IMR-90 (cell line): ENCODE measurements around the gene PRRG1. TPM values are rescaled to one million over a fixed set of nuclear protein-coding genes. Genes with fewer than 3 reads are reported as not detected.
"Not testable (repeated sequence)": the region's sequence is repeated elsewhere in the genome, so short reads cannot be mapped to it uniquely, and the experiment has no call there.

Experiments
- ATAC-seq: fragments of 200-7000 bp; cut with Tn5 transposase; 2 replicates; pipeline ENCODE4 v1.9.1; 2020; ENCODE audit warnings: low read depth, mild to moderate bottlenecking, moderate library complexity
- BruUV-seq: library from RNA; stranded (reverse); fragments of 400-500 nt; replicated peaks from 2 replicates; lab custom pipeline; 2021; lab: Mats Ljungman, UMichigan
- CTCF ChIA-PET: fragments of 300-600 bp; formaldehyde crosslinking; extraction: SDS; loops from one replicate; lab custom pipeline; 2021; ENCODE audit warnings: antibody characterized with exemption; lab: Yijun Ruan, JAX
- POLR2A ChIA-PET: fragments of 300-600 bp; sonication (Branson Sonifier 250); formaldehyde crosslinking; loops from one replicate; lab custom pipeline; 2022; ENCODE audit warnings: antibody characterized with exemption; ENCODE audit not compliant: unreplicated experiment; lab: Charles Lee
- DNase-seq: peaks from one replicate; pipeline ENCODE4 v3.0.0; 2013
- H2AFZ ChIP-seq: replicated peaks from 2 replicates; pipeline ENCODE3; 2013; ENCODE audit warnings: low read length, mild to moderate bottlenecking; ENCODE audit not compliant: poor library complexity
- H2AK5ac ChIP-seq: 2 replicates; pipeline ENCODE4 v1.6.1; 2013; ENCODE audit warnings: low read depth, low read length, inconsistent platforms
- H2AK9ac ChIP-seq: replicated peaks from 2 replicates; pipeline ENCODE3; 2013; ENCODE audit warnings: mild to moderate bottlenecking, low read depth, low read length, moderate library complexity; ENCODE audit not compliant: poor library complexity
- H2BK120ac ChIP-seq: 2 replicates; pipeline ENCODE4 v1.6.1; 2013; ENCODE audit warnings: low read depth, low read length, inconsistent platforms
- H2BK15ac ChIP-seq: 3 replicates; pipeline ENCODE4 v1.6.1; 2013; ENCODE audit warnings: low read depth, low read length, inconsistent platforms
- H2BK20ac ChIP-seq: 2 replicates; pipeline ENCODE4 v1.6.1; 2013; ENCODE audit warnings: low read depth, mild to moderate bottlenecking, inconsistent platforms, low read length, moderate library complexity
- H2BK5ac ChIP-seq: 2 replicates; pipeline ENCODE4 v1.6.1; 2013; ENCODE audit warnings: mild to moderate bottlenecking, low read depth, low read length, inconsistent platforms; ENCODE audit not compliant: poor library complexity, severe bottlenecking
- H3K14ac ChIP-seq: replicated peaks from 2 replicates; pipeline ENCODE4 v1.6.1; 2013; ENCODE audit warnings: low read depth, low read length, inconsistent platforms
- H3K18ac ChIP-seq: 2 replicates; pipeline ENCODE4 v1.6.1; 2013; ENCODE audit warnings: low read depth, low read length, control low read depth
- H3K23ac ChIP-seq: 2 replicates; pipeline ENCODE4 v1.6.1; 2013; ENCODE audit warnings: low read depth, low read length, inconsistent platforms
- H3K27ac ChIP-seq: 2 replicates; pipeline ENCODE4 v1.5.1; 2013; ENCODE audit warnings: mild to moderate bottlenecking, control low read depth, low read length; ENCODE audit not compliant: insufficient read depth
- H3K27me3 ChIP-seq: 2 replicates; pipeline ENCODE4 v1.6.1; 2013; ENCODE audit warnings: low read length; ENCODE audit not compliant: control insufficient read depth, insufficient read depth
- H3K36me3 ChIP-seq: 2 replicates; pipeline ENCODE4 v1.6.1; 2013; ENCODE audit warnings: low read length, mixed read lengths; ENCODE audit not compliant: control insufficient read depth, insufficient read depth
- H3K4ac ChIP-seq: 2 replicates; pipeline ENCODE4 v1.6.1; 2013; ENCODE audit warnings: low read depth, low read length, inconsistent platforms
- H3K4me1 ChIP-seq: 2 replicates; pipeline ENCODE4 v1.6.1; 2013; ENCODE audit warnings: low read length, mixed read lengths; ENCODE audit not compliant: control insufficient read depth, insufficient read depth
- H3K4me2 ChIP-seq: 2 replicates; pipeline ENCODE4 v1.6.1; 2013; ENCODE audit warnings: low read depth, mild to moderate bottlenecking, control low read depth, low read length, moderate library complexity
- H3K4me3 ChIP-seq: 2 replicates; pipeline ENCODE4 v1.5.1; 2013; ENCODE audit warnings: low read depth, mild to moderate bottlenecking, control low read depth, low read length, moderate library complexity; ENCODE audit not compliant: insufficient read depth
- H3K56ac ChIP-seq: 2 replicates; pipeline ENCODE4 v1.6.1; 2013; ENCODE audit warnings: low read length, inconsistent platforms; ENCODE audit not compliant: insufficient read depth; ENCODE audit errors: extremely low read depth
- H3K79me1 ChIP-seq, 2 experiments: 2 replicates each; pipeline ENCODE4 v1.6.1; 2013; ENCODE audit warnings: low read length in 2 of 2, inconsistent platforms in 1 of 2, low read depth in 1 of 2
- H3K9ac ChIP-seq: 2 replicates; pipeline ENCODE4 v1.6.1; 2013; ENCODE audit warnings: low read depth, low read length, control low read depth
- H3K9me1 ChIP-seq: 2 replicates; pipeline ENCODE4 v1.6.1; 2013; ENCODE audit warnings: low read length, inconsistent platforms; ENCODE audit not compliant: insufficient read depth
- H3K9me3 ChIP-seq: 2 replicates; pipeline ENCODE4 v1.6.1; 2013; ENCODE audit warnings: low read length; ENCODE audit not compliant: control insufficient read depth, insufficient read depth
- H4K20me1 ChIP-seq: 2 replicates; pipeline ENCODE4 v1.6.1; 2013; ENCODE audit warnings: low read length, inconsistent platforms; ENCODE audit not compliant: insufficient read depth
- H4K5ac ChIP-seq: 2 replicates; pipeline ENCODE4 v1.6.1; 2013; ENCODE audit warnings: mild to moderate bottlenecking, low read depth, low read length, control low read depth
- H4K8ac ChIP-seq, 2 experiments: 2 replicates each; pipeline ENCODE4 v1.6.1; 2013; ENCODE audit warnings: low read depth in 2 of 2, low read length in 2 of 2, control low read depth in 1 of 2, inconsistent platforms in 1 of 2
- H4K91ac ChIP-seq: 2 replicates; pipeline ENCODE4 v1.6.1; 2013; ENCODE audit warnings: low read depth, low read length, inconsistent platforms; ENCODE audit not compliant: insufficient read depth
- WGBS, 2 experiments: methylation state at CpG; one replicate each; pipeline versions ENCODE4 v1.1.5 to v1.1.7; 2013; ENCODE audit warnings: missing lambda C conversion rate in 2 of 2; ENCODE audit not compliant: insufficient read length in 1 of 2; ENCODE audit errors: extremely low coverage in 2 of 2; 5-methylcytosine and 5-hydroxymethylcytosine counted together
- dilution Hi-C: fragments of 300-500 bp; cut with HindIII; formaldehyde crosslinking; loops from one replicate; pipeline ENCODE4 v1.14.3; 2018; ENCODE audit warnings: low sequenced_read_pairs; ENCODE audit not compliant: unreplicated experiment
- in situ Hi-C: fragments of 300-500 bp; cut with MboI; formaldehyde crosslinking; loops from 3 replicates; pipeline ENCODE4 v1.14.3; 2019; ENCODE audit warnings: low sequenced_read_pairs, inconsistent platforms, mixed read lengths
- intact Hi-C: fragments of 100-400 bp; cut with micrococcal nuclease; formaldehyde crosslinking; loops from 2 replicates; pipeline ENCODE4 v1.10.0; 2022
- polyA plus RNA-seq, 3 experiments: library from polyadenylated mRNA; depleted of rRNA; stranded (reverse); fragments of >200 nt; gene quantifications; 2 replicates each; pipeline ENCODE4 v1.2.3, GENCODE V29; 2012; ENCODE audit warnings: low replicate concordance in 1 of 3
- total RNA-seq: library from RNA; depleted of rRNA; stranded (reverse); fragments of >200 nt; gene quantifications from 2 replicates; pipeline ENCODE4 v1.2.3, GENCODE V29; 2012
- TF ChIP-seq, protein P1 (sequence below): conservative IDR thresholded peaks from 2 replicates; pipeline ENCODE4 v1.5.1; 2012; ENCODE audit warnings: mild to moderate bottlenecking, low read depth, low read length, improper control_type of control experiment

Gene PRRG1
- total and polyA plus RNA-seq, 2 of the 4 experiments (the other 2 are of a cell fraction) = 9.0 to 11.1 TPM

DNA sequence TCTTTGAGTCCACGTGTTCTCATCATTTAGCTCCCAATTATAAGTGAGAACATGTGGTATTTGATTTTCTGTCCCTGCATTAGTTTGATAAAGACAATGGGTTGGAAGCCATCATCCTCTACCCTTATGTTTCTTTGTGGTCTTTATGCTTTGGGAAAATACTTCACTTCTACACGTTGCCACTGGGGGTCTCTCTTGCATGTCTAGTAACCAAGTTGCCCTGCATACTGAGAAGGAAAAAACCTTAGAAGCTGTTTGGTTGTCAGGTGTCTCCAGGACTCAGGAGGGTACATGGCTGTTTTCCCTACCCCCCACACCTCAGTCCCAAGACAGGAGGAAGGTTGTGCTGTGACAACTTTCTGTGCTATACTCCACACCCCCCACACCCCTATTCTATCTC lies 146.6 kb downstream of the PRRG1 start:
- H4K20me1 ChIP-seq, BruUV-seq, in situ Hi-C loops, H2BK120ac ChIP-seq, ATAC-seq, H2BK5ac ChIP-seq, H3K9me3 ChIP-seq, H3K23ac ChIP-seq, intact Hi-C loops, H3K9ac ChIP-seq, DNase-seq, H3K4me2 ChIP-seq, dilution Hi-C loops, H3K4ac ChIP-seq, H3K79me1 ChIP-seq, H2BK20ac ChIP-seq, H4K5ac ChIP-seq, H2AK9ac ChIP-seq, POLR2A ChIA-PET, H3K4me1 ChIP-seq, H4K91ac ChIP-seq, H2BK15ac ChIP-seq, H4K8ac ChIP-seq, H3K27me3 ChIP-seq, H3K14ac ChIP-seq, H3K56ac ChIP-seq, H3K18ac ChIP-seq, H2AK5ac ChIP-seq, H3K4me3 ChIP-seq, H3K27ac ChIP-seq, H2AFZ ChIP-seq, H3K9me1 ChIP-seq, H3K36me3 ChIP-seq: not testable (repeated sequence)
- CTCF ChIA-PET = interaction anchor here (0.9 kb wide), 1 partner anchor 10 kb away, joined by 3 read pairs; no protein-coding TSS in a partner anchor
- TF ChIP-seq, protein P1, sequence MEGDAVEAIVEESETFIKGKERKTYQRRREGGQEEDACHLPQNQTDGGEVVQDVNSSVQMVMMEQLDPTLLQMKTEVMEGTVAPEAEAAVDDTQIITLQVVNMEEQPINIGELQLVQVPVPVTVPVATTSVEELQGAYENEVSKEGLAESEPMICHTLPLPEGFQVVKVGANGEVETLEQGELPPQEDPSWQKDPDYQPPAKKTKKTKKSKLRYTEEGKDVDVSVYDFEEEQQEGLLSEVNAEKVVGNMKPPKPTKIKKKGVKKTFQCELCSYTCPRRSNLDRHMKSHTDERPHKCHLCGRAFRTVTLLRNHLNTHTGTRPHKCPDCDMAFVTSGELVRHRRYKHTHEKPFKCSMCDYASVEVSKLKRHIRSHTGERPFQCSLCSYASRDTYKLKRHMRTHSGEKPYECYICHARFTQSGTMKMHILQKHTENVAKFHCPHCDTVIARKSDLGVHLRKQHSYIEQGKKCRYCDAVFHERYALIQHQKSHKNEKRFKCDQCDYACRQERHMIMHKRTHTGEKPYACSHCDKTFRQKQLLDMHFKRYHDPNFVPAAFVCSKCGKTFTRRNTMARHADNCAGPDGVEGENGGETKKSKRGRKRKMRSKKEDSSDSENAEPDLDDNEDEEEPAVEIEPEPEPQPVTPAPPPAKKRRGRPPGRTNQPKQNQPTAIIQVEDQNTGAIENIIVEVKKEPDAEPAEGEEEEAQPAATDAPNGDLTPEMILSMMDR = 0 out of 2 replicates have a peak, but pooled peaks have one; percentile 18
- no CpG with 5 or more reads among the region's 2 CpGs for WGBS, 2 experiments

DNA sequence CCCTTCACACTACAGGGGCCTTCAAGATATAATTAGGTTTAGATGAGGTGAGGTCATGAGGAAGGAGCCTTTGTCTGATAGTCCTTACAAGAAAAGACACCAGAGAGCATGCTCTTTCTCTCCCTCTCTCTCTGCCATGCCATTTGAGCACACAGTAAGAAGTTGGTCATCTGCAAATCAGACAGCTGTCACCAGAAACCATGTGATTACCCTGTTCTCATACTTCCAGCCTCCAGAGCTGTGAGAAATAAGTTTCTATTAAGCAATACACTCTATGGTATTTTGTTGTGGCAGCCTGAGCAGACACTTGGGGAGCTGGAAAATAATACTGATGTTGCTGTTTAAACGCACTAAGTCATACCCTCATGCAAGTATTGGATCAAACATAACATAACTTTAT lies 148.0 kb downstream of the PRRG1 start:
- intact Hi-C loops, H3K27me3 ChIP-seq, H2BK120ac ChIP-seq, H2AFZ ChIP-seq, H3K4me1 ChIP-seq, H3K4me2 ChIP-seq, H3K4me3 ChIP-seq, H3K56ac ChIP-seq, H3K27ac ChIP-seq, BruUV-seq, POLR2A ChIA-PET, H2AK5ac ChIP-seq, H2BK20ac ChIP-seq, H3K4ac ChIP-seq, ATAC-seq, H3K9me3 ChIP-seq, H2AK9ac ChIP-seq, in situ Hi-C loops, H3K36me3 ChIP-seq, H2BK5ac ChIP-seq, H3K79me1 ChIP-seq, H3K18ac ChIP-seq, dilution Hi-C loops, H4K8ac ChIP-seq, H2BK15ac ChIP-seq, H3K14ac ChIP-seq, DNase-seq, H4K5ac ChIP-seq, H3K9ac ChIP-seq, H4K91ac ChIP-seq, H3K23ac ChIP-seq, H4K20me1 ChIP-seq, H3K9me1 ChIP-seq: not testable (repeated sequence)
- WGBS, 2 experiments = no CpG with 5 or more reads among the region's 1 CpG
- CTCF ChIA-PET = interaction anchor here (0.7 kb wide), 1 partner anchor 23 kb away, joined by 3 read pairs; no protein-coding TSS in a partner anchor
